Kidney (tissue), 14 donors: ENCODE results near the gene OXER1. TPM values are rescaled to one million over a fixed set of nuclear protein-coding genes. Genes with fewer than 3 reads are reported as not detected.

Experiments used
- DNase-seq, 5 donors: peaks; one replicate each; pipeline ENCODE4 v3.0.0-alpha.2; 2013 to 2020
- FAIRE-seq: peaks from 2 replicates; lab custom pipeline; 2012; peaks lifted over from hg19 to GRCh38; lab: Jason Lieb, UNC
- H3K27ac ChIP-seq, 2 donors: one replicate each; pipeline ENCODE4 v1.7.0; 2013; ENCODE audit warnings: low read depth in 2 of 2, low read length in 2 of 2, inconsistent platforms in 1 of 2
- H3K27me3 ChIP-seq: one replicate; pipeline ENCODE4 v1.7.1; 2013; ENCODE audit warnings: low read length, inconsistent platforms; ENCODE audit not compliant: control insufficient read depth, insufficient read depth
- H3K36me3 ChIP-seq, 3 donors: one replicate each; pipeline versions ENCODE4 v1.7.0 to v1.7.1; 2013; ENCODE audit warnings: low read length in 3 of 3, control low read depth in 1 of 3, inconsistent platforms in 1 of 3; ENCODE audit not compliant: insufficient read depth in 3 of 3, control insufficient read depth in 2 of 3
- H3K4me1 ChIP-seq, 3 donors: one replicate each; pipeline versions ENCODE4 v1.7.0 to v1.7.1; 2013; ENCODE audit warnings: low read length in 3 of 3, inconsistent platforms in 1 of 3, low read depth in 1 of 3; ENCODE audit not compliant: control insufficient read depth in 2 of 3, insufficient read depth in 2 of 3
- H3K4me3 ChIP-seq, 3 donors: one replicate each; pipeline versions ENCODE4 v1.7.0 to v1.8.1; 2013; ENCODE audit warnings: low read length in 3 of 3, control low read depth in 1 of 3, inconsistent platforms in 1 of 3
- H3K9ac ChIP-seq, 3 donors: one replicate each; pipeline versions ENCODE4 v1.7.0 to v1.7.1; 2013; ENCODE audit warnings: low read length in 3 of 3, control low read depth in 1 of 3, inconsistent platforms in 1 of 3
- H3K9me3 ChIP-seq, 3 donors: one replicate each; pipeline versions ENCODE4 v1.7.0 to v1.7.1; 2013; ENCODE audit warnings: low read length in 3 of 3, control low read depth in 1 of 3, inconsistent platforms in 1 of 3; ENCODE audit not compliant: control insufficient read depth in 2 of 3, insufficient read depth in 1 of 3
- intact Hi-C: fragments of 100-400 bp; cut with DNase I; formaldehyde crosslinking; loops from one replicate; pipeline ENCODE4 v1.11.1; 2022
- polyA plus RNA-seq: library from polyadenylated mRNA; stranded (reverse); fragments of 350-450 nt; fragmentation: Illumina TruSeq; extraction: RNeasy Lipid Tissue Mini Kit (QIAGEN cat#74804); gene quantifications from one replicate; pipeline ENCODE4 v1.2.3, GENCODE V29; 2014; ENCODE audit warnings: low read depth, low replicate concordance; ENCODE audit not compliant: insufficient read depth
- total RNA-seq: library from RNA; stranded (reverse); fragmentation: NEBNext Ultra II Directional; extraction: Animal tissue kit (Norgen Biotek cat#: 25700); gene quantifications from one replicate; pipeline ENCODE4 v1.2.1, GENCODE V29; 2021
- TF ChIP-seq, protein P1 (sequence below): IDR thresholded peaks from 3 replicates; pipeline ENCODE4 v1.5.1; 2012; ENCODE audit warnings: mild to moderate bottlenecking, moderate library complexity, borderline replicate concordance; ENCODE audit not compliant: insufficient read depth; ENCODE audit errors: extremely low read depth
- donor health status: control.
- donor health status: control.
- donor health status: control.
- donor health status: control.
- donor health status: control.
- donor health status: DM: yes; HTN: yes; CAD: no.
- donor health status: Normal renal cell carcinoma (clear cell type).

The OXER1 gene
- total and polyA plus RNA-seq, 2 donors from 2014 or later = 2.5 to 5.4 TPM

DNA sequence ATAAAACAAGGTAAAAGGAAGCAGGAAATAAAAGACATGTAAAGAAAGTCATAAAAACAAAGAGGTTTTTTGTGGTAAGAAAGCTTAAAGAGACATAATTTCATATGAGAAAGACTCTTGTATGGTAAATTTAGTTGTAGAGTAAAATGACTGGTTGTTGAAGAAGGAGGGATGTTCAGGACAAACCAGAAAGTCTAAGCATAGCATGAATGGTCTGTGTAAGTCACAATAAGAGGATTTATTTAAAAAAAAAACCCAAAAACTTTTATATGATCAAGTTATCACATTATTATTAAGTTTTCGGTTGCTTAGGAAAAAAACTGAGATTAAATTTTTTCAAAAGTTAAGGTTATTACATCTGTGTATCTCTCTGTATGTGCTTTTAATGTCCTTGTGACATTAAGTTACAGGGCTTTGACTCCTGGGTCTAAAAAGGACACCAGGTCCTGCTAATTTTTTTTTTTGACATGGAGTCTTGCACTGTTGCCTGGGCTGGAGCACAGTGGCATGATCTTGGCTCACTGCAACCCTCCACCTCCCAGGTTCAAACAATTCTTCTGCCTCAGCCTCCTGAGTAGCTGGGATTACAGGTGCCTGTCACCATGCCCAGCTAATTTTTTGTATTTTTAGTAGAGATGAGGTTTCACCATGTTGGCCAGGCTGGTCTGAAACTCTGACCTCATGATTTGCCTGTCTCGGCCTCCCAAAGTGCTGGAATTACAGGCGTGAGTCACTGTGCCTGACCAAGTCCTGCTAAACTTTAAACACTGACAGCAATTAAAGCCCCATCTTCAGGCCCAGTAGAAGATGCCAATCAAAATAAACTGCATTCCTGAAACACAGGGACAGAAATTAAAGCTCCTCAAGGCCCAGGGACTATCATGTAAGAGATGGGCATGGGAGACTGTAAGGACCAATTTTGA is 14.2 kb upstream of the OXER1 start:
- TF ChIP-seq, protein P1, sequence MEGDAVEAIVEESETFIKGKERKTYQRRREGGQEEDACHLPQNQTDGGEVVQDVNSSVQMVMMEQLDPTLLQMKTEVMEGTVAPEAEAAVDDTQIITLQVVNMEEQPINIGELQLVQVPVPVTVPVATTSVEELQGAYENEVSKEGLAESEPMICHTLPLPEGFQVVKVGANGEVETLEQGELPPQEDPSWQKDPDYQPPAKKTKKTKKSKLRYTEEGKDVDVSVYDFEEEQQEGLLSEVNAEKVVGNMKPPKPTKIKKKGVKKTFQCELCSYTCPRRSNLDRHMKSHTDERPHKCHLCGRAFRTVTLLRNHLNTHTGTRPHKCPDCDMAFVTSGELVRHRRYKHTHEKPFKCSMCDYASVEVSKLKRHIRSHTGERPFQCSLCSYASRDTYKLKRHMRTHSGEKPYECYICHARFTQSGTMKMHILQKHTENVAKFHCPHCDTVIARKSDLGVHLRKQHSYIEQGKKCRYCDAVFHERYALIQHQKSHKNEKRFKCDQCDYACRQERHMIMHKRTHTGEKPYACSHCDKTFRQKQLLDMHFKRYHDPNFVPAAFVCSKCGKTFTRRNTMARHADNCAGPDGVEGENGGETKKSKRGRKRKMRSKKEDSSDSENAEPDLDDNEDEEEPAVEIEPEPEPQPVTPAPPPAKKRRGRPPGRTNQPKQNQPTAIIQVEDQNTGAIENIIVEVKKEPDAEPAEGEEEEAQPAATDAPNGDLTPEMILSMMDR = no peak
- intact Hi-C loops = no loop called here
- H3K27ac ChIP-seq = no peak overlapping the region
- H3K36me3 ChIP-seq = peaks cover 0 to 2% (median 0%) of the 10 kb centered on the region in 3 donors
- H3K27me3 ChIP-seq = no peaks in the 10 kb centered on the region
- H3K4me1 ChIP-seq = peaks cover 0 to 2% (median 0%) of the 10 kb centered on the region in 3 donors
- no peak overlapping the region for H3K9ac ChIP-seq
- no peak overlapping the region for H3K4me3 ChIP-seq
- FAIRE-seq (no peak), DNase-seq (no peak)
- no peaks in the 10 kb centered on the region for H3K9me3 ChIP-seq

DNA sequence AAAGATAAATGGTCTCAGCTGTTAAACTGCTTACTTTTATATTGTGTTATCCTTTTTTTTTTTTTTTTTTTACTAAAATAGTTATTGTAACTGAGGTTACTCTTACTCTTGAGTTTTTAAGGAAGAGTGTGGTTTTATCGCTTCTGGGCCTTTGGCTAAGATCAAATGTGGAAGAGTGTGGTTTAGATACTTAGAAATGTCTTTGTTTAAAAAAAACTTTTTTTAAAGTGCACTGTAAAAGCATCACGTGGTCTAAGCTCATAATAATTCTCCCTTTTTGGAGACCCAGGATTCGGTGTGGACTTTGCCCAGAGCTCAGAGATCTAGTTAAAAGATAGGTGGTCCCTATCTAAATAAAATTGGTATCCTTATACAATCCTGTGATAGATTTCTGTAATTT is 11.9 kb upstream of the OXER1 start:
- Histone ChIP-seq H3K27me3 (no peaks in the 10 kb centered on the region), H3K4me3 (no peak overlapping the region)

DNA sequence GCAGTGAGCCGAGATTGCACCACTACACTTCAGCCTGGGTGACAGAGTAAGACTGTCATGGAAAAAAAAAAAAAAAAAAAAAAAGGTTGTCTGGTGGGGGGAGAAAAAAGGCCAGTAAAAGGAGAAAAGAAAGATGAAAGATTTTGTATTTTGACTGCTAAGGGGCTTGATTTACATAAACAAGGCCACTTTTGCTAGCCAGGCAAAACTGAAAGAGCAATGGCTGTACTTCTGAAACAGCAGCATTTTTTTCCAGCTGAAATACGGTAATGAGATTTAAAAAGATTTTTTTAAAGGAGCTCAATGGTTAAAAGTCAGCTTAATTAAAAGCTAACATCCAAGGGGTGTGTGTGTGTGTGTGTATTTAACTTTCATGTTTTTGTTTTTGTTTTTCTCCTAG is 11.3 kb upstream of the OXER1 start:
- Histone ChIP-seq H3K27me3 (no peaks in the 10 kb centered on the region), H3K9ac (no peak overlapping the region), H3K36me3 (no peaks in the 10 kb centered on the region), H3K4me1 (no peaks in the 10 kb centered on the region), H3K27ac (no peak overlapping the region), H3K9me3 (no peaks in the 10 kb centered on the region), H3K4me3 (no peak overlapping the region)
- DNase-seq (no peak), FAIRE-seq (no peak)
- TF ChIP-seq, protein P1 = no peak
- intact Hi-C loops = no loop called here

More for the DNA sequence above, 11.9 kb upstream of the OXER1 start:
- no peak overlapping the region for H3K27ac ChIP-seq
- no peaks in the 10 kb centered on the region for H3K4me1 ChIP-seq
- DNase-seq (no peak), FAIRE-seq (no peak)
- H3K36me3 ChIP-seq = no peaks in the 10 kb centered on the region
- intact Hi-C loops = no loop called here
- H3K9me3 ChIP-seq = no peaks in the 10 kb centered on the region
- no peak overlapping the region for H3K9ac ChIP-seq
- TF ChIP-seq, protein P1 = no peak
